ENCODE results near the gene AS3MT. TPM values are rescaled to one million over a fixed set of nuclear protein-coding genes. Genes with fewer than 3 reads are reported as not detected.
A peak's percentile ranks its signal among the peaks of the same experiment; 100 is the strongest.

The AS3MT gene
- polyA plus RNA-seq, 1 experiment, result 6.7 TPM

GRCh38 chr10:102919246-102919959, 50.1 kb downstream of the AS3MT start:
- 0 out of 2 replicates have a peak, but pooled peaks have one; percentile 4 for TF ChIP-seq CTCF (IDR thresholded peaks at IDR 0.05; ENCODE audit: low read depth, low read length)
- ChIA-PET POLR2A (interaction anchor here (0.6 kb wide), 1 partner anchor 126 kb away, joined by 8 read pairs; no protein-coding TSS in a partner anchor), CTCF (interaction anchor here (1.4 to 2.4 kb wide), 2 partner anchors 325 to 415 kb away, joined by 3 to 11 read pairs; no protein-coding TSS in a partner anchor)
- no peak for DNase-seq (ENCODE audit: low read depth, low spot score)
- Histone ChIP-seq H3K4me3 (ENCODE audit: low read depth, low read length) (peak overlapping the region; percentile 96), H3K9me3 (ENCODE audit: control insufficient read depth, insufficient read depth, low read length) (no peaks in the 10 kb centered on the region; the same call in 1 of the 2 replicates), H3K27ac (ENCODE audit: low read depth, low read length) (peak overlapping the region; percentile 11), H3K27me3 (ENCODE audit: control insufficient read depth, insufficient read depth, low read length) (no peaks in the 10 kb centered on the region)

GRCh38 chr10:102919992-102920739, 50.9 kb downstream of the AS3MT start:
- Histone ChIP-seq H3K27me3 (ENCODE audit: control insufficient read depth, insufficient read depth, low read length) (no peaks in the 10 kb centered on the region), H3K9me3 (ENCODE audit: control insufficient read depth, insufficient read depth, low read length) (no peaks in the 10 kb centered on the region; the same call in 1 of the 2 replicates), H3K27ac (ENCODE audit: low read depth, low read length) (peak overlapping the region; percentile 11), H3K4me3 (ENCODE audit: low read depth, low read length) (peak overlapping the region; percentile 96)
- POLR2A ChIA-PET, result interaction anchor here (0.6 to 0.7 kb wide), 2 partner anchors 125 to 138 kb away, joined by 4 to 8 read pairs; no protein-coding TSS in a partner anchor
- DNase-seq (ENCODE audit: low read depth, low spot score), result no peak
- CTCF ChIA-PET, result interaction anchor here (0.5 to 2.4 kb wide), 3 partner anchors 9 to 414 kb away, joined by 3 to 11 read pairs (median 3); no protein-coding TSS in a partner anchor
- TF ChIP-seq CTCF (IDR thresholded peaks at IDR 0.05; ENCODE audit: low read depth, low read length), result no peak

- ChIA-PET POLR2A (no interaction called here), CTCF (interaction anchor here (0.9 kb wide), 1 partner anchor 147 kb away, joined by 3 read pairs; no protein-coding TSS in a partner anchor)
- H3K9me3 ChIP-seq (ENCODE audit: control insufficient read depth, insufficient read depth, low read length), result peaks cover 3% of the 10 kb centered on the region; the same call in 1 of the 2 replicates
- no peaks in the 10 kb centered on the region for H3K27me3 ChIP-seq (ENCODE audit: control insufficient read depth, insufficient read depth, low read length)
- H3K4me3 ChIP-seq (ENCODE audit: low read depth, low read length), result no peak overlapping the region
- DNase-seq (ENCODE audit: low read depth, low spot score), result no peak
- no peak for TF ChIP-seq CTCF (IDR thresholded peaks at IDR 0.05; ENCODE audit: low read depth, low read length)
- H3K27ac ChIP-seq (ENCODE audit: low read depth, low read length), result no peak overlapping the region
Observed at GRCh38 chr10:102923601-102924000, 54.3 kb downstream of the AS3MT start.

GRCh38 chr10:102926842-102927241, 57.6 kb downstream of the AS3MT start:
- CTCF ChIA-PET, result no interaction called here

More at GRCh38 chr10:102926842-102927241, 57.6 kb downstream of the AS3MT start:
- TF ChIP-seq CTCF (IDR thresholded peaks at IDR 0.05; ENCODE audit: low read depth, low read length), result no peak
- POLR2A ChIA-PET, result no interaction called here
- Histone ChIP-seq H3K27me3 (ENCODE audit: control insufficient read depth, insufficient read depth, low read length) (no peaks in the 10 kb centered on the region), H3K9me3 (ENCODE audit: control insufficient read depth, insufficient read depth, low read length) (peaks cover 3% of the 10 kb centered on the region; the same call in 1 of the 2 replicates), H3K27ac (ENCODE audit: low read depth, low read length) (no peak overlapping the region), H3K4me3 (ENCODE audit: low read depth, low read length) (no peak overlapping the region)
- no peak for DNase-seq (ENCODE audit: low read depth, low spot score)

All from AG04450 (cell line).